Measurements from ENCODE around the gene GDF11. TPM values are rescaled to one million over a fixed set of nuclear protein-coding genes. Genes with fewer than 3 reads are reported as not detected.

GDF11 gene
- total RNA-seq, 1 donor from 2014 or later: 5.8 TPM

DNA sequence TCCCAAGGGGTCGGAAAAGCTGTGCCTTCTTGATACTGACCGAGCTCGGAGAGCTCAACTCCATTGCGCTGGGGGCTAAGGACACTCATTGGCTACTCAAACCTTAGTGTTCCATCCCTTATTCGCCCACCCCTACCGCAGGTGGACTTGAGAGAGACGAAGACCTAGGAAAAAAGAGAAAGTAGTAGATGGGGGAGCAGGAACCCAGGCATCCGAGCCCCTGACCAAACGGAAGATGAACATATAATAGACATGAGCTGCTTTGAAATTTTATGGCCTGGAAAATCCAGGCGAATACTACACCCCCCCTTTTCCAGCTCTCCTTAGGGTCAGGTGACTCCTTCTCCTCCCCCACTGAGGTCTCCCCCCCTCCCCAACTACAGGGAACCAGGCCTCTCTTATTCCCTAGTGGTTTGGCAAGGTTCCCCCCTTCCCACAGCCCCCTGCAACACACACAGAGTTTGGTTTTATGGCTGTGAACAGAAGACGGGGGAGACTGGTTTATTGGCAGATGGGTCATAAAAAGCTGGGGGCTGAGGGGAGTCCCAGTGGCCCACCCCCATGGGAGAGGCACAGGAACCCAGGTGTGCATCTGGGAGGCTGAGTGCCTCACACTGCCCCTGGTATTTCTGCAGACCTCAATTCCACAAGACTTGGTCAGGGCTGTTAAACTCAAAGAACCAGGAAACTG, 1.6 kb downstream of the GDF11 start:
- intact Hi-C loops (cut with DNase I): loop anchor here (10.0 kb wide), 1 partner anchor 50 kb away; no protein-coding TSS in a partner anchor
- no peak overlapping the region for H3K27ac ChIP-seq
- no peaks in the 10 kb centered on the region for H3K36me3 ChIP-seq

GRCh38 chr12:55745361-55746173, 2.6 kb downstream of the GDF11 start:
- no peaks in the 10 kb centered on the region for H3K9me3 ChIP-seq
- ATAC-seq (no peak), DNase-seq (no peak)
- intact Hi-C loops (cut with DNase I): loop anchor here (10.0 kb wide), 1 partner anchor 49 kb away; no protein-coding TSS in a partner anchor
- no peak overlapping the region for H3K27ac ChIP-seq
- peaks cover 9% of the 10 kb centered on the region for H3K4me1 ChIP-seq
- H3K4me3 ChIP-seq: no peak overlapping the region
- no peaks in the 10 kb centered on the region for H3K36me3 ChIP-seq
- no peaks in the 10 kb centered on the region for H3K27me3 ChIP-seq
- TF ChIP-seq CTCF (IDR thresholded peaks at IDR 0.05): no peak

More for the DNA sequence above, 1.6 kb downstream of the GDF11 start:
- Histone ChIP-seq H3K4me3 (peak overlapping the region; percentile 65), H3K27me3 (no peaks in the 10 kb centered on the region), H3K9me3 (no peaks in the 10 kb centered on the region), H3K4me1 (peaks cover 9% of the 10 kb centered on the region)
- ATAC-seq (no peak), DNase-seq (no peak)
- no peak for TF ChIP-seq CTCF (IDR thresholded peaks at IDR 0.05)

DNA sequence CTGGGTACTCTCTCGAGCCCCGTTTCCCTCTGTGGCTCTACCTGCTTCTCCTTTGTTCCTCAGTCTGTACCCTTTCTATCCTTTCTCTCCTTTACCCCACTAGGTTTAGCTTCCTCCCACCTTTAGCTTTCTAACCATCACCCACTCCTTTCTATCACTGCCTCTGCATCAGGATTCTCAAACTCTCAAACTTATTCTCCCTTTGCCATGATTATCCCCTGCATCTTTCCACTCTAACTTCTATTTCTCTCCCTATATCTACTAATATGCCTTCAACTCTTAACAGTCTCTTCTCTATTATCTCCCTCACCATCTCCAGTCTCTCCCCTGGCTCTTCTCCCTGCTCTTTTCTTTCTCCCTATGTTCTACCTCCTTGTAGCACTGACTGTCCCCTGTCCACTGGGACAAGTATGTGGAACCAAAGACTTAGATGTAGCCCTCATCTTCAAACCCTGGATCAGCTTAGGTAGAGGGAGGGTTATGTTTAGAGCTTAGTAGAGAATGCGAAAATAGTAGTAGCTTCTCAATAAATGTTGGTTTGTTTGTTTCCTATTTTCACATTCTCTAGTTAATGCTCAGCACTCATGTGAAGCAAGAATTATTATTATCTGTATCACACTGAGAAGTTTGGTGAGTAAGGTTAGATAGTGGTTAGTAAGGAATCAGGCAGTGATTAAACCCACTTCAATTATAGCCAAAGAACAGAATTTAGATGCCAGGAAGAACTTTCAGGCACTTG, 3.4 kb downstream of the GDF11 start:
- Histone ChIP-seq H3K4me1 (peaks cover 9% of the 10 kb centered on the region), H3K27ac (no peak overlapping the region), H3K4me3 (no peak overlapping the region), H3K9me3 (no peaks in the 10 kb centered on the region), H3K27me3 (no peaks in the 10 kb centered on the region), H3K36me3 (peaks cover 7% of the 10 kb centered on the region)
- intact Hi-C loops (cut with DNase I): loop anchor here (10.0 kb wide), 1 partner anchor 48 kb away; no protein-coding TSS in a partner anchor
- no peak for DNase-seq
- no peak for ATAC-seq
- no peak for TF ChIP-seq CTCF (IDR thresholded peaks at IDR 0.05)

GRCh38 chr12:55746913-55747231, 4.0 kb downstream of the GDF11 start:
- DNase-seq (no peak), ATAC-seq (no peak)
- Histone ChIP-seq H3K4me1 (peaks cover 9% of the 10 kb centered on the region), H3K27me3 (no peaks in the 10 kb centered on the region), H3K36me3 (peaks cover 12% of the 10 kb centered on the region), H3K27ac (no peak overlapping the region), H3K9me3 (no peaks in the 10 kb centered on the region), H3K4me3 (no peak overlapping the region)
- no peak for TF ChIP-seq CTCF (IDR thresholded peaks at IDR 0.05)
- intact Hi-C loops (cut with DNase I): loop anchor here (10.0 kb wide), 1 partner anchor 48 kb away; no protein-coding TSS in a partner anchor

- H3K4me3 ChIP-seq: no peak overlapping the region
- H3K4me1 ChIP-seq: peaks cover 9% of the 10 kb centered on the region
- ATAC-seq (no peak), DNase-seq (no peak)
- no peak overlapping the region for H3K27ac ChIP-seq
- H3K36me3 ChIP-seq: peaks cover 27% of the 10 kb centered on the region
- H3K9me3 ChIP-seq: no peaks in the 10 kb centered on the region
- TF ChIP-seq CTCF (IDR thresholded peaks at IDR 0.05): no peak
- intact Hi-C loops (cut with DNase I): loop anchor here (10.0 kb wide), 1 partner anchor 46 kb away; no protein-coding TSS in a partner anchor
- no peaks in the 10 kb centered on the region for H3K27me3 ChIP-seq
These were observed 5.5 kb downstream of the GDF11 start for GRCh38 chr12:55748230-55748993.
